NCI-H526 treated with DMSO at 0.1 percent for 48 hours (cell line): ENCODE results near the gene SLIT3.

Source experiments
- DNase-seq: peaks from one replicate; lab custom pipeline; 2025; lab: John Stamatoyannopoulos, UW

Gene SLIT3

GRCh38 chr5:168992687-168993086 is 308.3 kb downstream of the SLIT3 start:
- DNase-seq, result peak; percentile 52

- no peak for DNase-seq
Measured at GRCh38 chr5:168992016-168992415, 308.9 kb downstream of the SLIT3 start.

DNA sequence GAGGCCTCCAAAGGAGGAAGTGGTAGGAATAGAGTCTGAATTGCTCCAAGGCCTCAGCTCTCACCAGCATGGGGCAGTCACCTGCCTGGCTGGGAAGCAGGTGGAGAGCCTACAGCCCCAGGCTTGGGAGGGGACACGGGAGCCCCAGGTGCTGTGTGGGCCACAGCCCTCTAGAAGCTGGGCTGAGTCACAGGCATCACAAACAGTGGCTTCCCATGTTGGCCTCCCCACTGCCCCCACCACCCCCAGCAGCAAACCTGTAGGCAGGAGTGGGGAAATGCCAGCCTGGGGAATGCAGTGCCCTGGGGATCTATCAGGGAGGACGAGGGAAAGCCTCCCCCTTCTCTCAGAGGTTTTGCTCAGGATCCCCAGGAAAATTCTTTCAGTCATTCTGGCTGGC is 309.6 kb downstream of the SLIT3 start:
- no peak for DNase-seq

DNA sequence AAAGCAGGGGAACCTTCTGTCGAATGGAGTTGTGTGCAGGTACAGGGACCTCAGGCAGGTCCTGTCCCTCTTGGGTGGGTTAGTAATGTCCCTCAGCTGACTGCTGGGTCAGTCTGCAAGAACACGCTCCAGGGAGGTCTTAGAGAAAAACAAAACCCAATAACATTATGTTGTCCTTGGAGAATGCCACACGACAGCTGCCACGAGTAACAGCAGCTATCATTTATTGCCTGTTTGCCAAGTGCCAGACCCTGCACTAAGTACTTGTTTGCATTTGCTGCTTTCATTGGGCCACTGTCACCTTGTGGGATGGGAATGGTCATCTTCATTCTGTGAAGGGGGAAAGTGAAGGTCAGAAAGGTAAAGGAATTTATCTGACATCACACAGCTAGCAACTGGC is 310.3 kb downstream of the SLIT3 start:
- DNase-seq, result no peak

GRCh38 chr5:168989731-168990505 is 311.0 kb downstream of the SLIT3 start:
- no peak for DNase-seq

- DNase-seq, result no peak
Measured at GRCh38 chr5:168988699-168989098, 312.2 kb downstream of the SLIT3 start.

DNA sequence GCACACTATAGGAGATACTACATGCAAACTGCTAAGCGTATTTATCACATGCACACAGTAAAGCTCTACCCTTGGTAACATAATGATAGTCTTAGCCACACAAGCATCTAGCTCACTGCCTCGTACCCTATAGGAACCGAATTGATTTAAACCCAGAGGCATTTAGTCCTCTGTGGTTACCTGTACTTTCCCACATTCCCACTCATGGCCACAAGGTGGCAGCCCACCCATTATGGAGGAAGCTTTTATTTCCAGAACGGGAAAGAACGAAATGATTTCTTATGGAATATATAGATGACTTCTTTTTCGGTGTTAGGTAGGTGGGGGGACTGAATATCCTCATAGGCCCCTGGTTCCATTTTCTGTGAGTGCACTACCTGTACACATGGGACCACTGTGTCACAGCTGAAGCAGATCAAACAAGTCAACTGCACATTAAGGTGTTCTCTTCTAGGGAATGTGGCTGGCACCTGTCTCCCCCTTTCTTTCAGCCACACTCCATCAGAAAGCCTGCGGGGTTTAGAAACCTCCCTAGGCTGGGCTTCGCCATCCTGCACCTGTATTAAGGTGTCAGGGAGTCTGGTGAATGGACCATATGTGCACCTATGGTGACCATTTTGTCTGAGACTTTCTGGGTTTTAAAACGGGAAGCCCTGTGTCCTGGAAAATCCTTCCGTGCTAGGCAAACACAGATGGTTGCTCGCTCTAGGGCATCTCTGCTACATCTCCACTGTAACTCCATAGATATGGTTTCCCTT is 313.2 kb downstream of the SLIT3 start:
- DNase-seq, result peak; percentile 52

DNA sequence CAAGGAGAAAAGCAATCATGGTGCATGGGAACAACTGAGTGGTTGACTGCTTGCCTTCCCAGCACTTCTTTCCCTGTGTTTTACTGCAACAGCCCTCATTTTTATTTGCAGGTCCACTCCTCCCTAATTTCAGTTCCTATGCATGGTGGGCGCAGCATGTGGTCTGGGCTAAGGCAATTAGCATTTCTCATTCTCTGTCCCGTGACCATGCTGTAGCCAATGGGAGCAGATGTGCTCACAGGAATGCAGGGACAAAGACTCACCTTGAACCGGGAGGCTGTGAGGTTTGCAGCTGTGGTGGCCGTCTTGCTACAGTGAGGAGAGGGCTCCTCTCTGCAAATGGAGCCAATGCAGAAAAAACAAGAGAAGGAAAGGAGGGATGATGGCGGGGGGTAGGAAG is 315.5 kb downstream of the SLIT3 start:
- DNase-seq, result no peak

DNA sequence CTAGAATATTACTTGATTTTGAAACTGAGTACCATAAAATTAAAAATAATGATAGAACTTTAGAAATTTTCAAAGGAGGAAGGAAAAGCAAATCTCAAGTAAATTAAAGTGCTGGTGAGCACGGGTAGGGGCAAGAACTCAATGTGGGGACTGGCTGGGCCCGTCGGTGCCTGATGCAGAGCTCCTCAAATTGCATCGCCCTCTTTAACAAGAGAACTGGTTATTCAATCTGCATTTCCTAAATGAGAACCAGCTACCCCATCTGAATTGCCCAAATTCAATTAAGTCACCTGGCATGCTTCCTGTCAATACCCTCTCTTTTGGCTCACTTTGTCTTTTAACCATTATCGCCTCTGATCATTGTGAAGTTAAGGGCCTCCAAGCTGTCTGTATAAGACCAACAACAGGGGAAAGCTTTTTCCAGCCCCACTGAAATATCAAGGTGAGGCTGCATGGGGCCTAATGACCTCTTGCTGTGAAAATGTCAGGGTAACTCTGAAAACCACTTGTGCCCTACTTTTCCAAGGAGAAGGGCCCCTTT is 316.7 kb downstream of the SLIT3 start:
- DNase-seq, result no peak

DNA sequence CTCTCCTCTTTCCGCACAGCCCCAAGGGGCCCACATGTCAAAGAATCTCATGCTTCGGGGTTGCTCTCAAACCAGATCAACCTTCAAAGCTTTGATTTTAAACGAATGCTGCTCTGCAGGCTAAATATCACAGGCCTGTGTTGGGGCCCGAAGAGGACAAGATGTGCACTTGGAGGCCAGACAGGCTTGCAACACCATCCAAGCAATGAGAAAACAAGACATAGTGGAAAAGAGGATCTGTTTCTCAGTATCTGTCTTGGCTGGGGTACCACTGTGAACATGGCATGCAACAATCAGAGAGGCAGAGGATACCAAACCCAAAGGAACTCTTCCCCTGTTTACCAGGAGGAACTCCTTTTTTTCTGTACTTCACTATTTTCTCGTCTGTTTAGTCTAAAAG is 321.8 kb downstream of the SLIT3 start:
- DNase-seq, result no peak

- no peak for DNase-seq
Measured at GRCh38 chr5:168978500-168978899, 322.4 kb downstream of the SLIT3 start.

- DNase-seq, result no peak
Measured at GRCh38 chr5:168978015-168978414, 322.9 kb downstream of the SLIT3 start.

DNA sequence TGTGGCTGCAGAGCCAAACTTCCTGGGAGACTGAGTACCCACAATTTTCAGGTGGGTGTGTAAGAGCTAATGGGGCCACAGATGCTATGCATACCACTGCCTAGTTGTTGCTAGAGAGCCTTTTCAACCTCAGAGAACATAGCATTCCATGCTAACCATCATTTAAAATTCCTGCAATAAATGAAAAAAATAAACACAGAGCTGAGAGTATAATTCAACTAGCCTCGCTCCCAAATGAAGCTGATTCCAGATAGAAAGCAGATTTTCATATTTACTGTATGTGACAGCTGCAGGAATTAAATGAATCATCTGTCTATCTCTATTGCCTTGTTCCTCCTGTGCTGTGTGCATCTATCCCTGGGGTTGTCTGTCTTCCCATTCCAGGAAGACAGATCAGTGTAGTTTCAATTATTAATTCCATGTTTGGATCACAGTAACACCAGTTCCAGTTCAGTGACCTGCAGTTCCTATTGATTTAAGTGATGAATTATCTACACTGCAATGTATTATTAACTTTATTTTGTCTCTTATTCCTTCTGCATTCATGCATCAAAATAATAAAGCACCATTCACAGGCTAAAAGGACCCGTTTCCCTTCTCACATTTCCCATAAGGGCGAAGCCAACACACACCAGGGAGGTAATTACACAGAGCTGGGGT is 324.5 kb downstream of the SLIT3 start:
- DNase-seq, result no peak

DNA sequence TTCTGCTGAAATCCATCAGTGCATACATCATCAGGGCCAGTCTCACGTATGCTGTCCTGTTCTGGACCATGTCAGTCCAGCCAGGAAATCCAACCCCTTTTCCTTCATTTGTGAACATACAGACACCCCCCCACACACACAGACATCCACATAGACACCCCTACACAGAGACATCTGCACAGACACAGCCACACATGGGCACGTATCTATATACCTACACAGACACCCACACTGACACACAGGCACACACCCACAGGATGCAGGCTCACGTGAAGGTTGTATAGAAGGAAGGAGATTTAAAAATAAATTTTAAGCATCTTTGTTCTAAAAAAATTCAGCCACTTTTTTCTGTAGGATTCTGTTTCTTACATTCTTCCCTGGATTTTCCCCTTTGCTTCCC is 325.6 kb downstream of the SLIT3 start:
- no peak for DNase-seq

DNA sequence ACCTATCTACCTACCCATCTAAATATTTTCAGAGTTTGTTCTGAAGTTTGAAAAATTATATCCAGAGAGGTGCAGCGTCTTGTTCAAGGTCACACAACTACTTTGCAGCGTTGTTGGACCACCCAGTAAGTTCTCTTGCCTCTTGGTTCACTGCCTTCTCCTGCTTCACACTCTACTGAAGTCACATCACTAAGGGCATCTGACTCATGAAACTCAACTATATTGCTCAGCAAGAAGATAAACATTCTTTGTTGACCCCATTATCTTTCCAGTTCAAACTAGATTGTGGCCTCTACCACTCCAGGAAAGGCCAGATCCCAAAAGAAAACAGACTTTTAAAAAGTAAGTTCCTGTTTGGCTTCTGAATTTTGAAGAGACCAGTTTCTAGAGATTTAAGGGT is 326.9 kb downstream of the SLIT3 start:
- no peak for DNase-seq

GRCh38 chr5:168972731-168973130 is 328.2 kb downstream of the SLIT3 start:
- DNase-seq, result no peak

DNA sequence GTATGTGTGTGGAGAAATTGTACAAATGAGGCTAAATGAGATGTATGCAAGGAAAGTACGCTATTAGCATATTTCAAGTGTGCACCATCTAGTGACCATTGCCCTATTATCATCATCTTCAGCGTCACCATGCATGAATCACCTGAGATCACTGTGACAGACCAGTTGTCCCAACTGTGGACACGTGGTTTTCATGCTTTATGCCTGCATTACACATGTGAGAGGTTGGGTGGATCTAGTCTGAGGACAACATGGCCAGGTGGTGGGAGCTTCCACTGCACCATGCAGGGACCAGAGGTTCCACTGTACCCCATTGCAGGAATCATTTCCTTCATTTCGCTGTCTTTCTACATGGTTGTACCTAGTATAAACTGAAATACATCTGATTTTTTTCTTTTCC is 329.8 kb downstream of the SLIT3 start:
- no peak for DNase-seq

- DNase-seq, result no peak
Measured at GRCh38 chr5:168969326-168969886, 331.5 kb downstream of the SLIT3 start.

DNA sequence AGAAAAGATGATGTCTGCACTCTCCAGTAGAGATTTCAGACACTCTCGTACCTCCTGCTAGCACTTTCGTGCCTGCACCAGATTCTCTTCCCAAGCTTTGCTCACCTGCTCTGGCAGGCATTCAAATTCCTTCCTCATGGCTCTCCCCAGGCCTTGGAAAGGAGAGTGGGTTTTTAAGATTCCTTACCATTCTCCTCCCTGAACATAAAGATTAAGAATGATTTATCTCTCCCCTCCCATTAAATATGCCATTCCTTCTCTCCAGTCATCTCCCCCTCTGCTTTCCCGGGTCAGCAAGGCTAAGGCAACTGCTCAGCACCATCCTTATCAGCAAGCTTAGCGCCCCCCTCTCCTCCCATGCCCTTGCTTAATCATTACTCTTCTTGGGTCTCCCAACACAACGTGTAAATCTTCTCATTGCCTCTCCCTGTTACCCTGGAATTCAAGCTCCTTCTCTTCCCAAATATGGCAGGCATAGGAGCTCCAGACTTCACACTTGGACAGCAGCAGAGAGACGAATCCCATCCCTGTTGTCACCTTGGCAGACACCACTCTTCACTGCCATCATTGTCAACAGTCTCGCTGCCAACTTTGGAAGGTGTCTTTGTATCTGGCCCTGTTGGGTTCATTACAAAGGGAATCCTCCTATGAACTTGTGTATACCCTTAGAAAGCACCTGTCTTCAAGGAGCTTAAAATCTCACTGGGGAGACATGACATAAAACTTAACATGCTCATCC is 332.9 kb downstream of the SLIT3 start:
- DNase-seq, result no peak

GRCh38 chr5:168965638-168966037 is 335.3 kb downstream of the SLIT3 start:
- DNase-seq, result no peak

- no peak for DNase-seq
Measured at GRCh38 chr5:168964182-168964581, 336.8 kb downstream of the SLIT3 start.

- DNase-seq, result no peak
Measured at GRCh38 chr5:168962306-168962705, 338.6 kb downstream of the SLIT3 start.
